Activated T-cell treated with anti-CD3 and anti-CD28 coated beads for 24 hours (primary cell): ENCODE measurements around the gene PNPLA7.

ENCODE experiments used
- DNase-seq: peaks from one replicate; pipeline ENCODE4 v3.0.0-alpha.2; 2020; ENCODE audit warnings: low read depth

Gene PNPLA7

GRCh38 chr9:137449931-137450538 is 100.2 kb downstream of the PNPLA7 start:
- no peak for DNase-seq

GRCh38 chr9:137449081-137449844 is 100.9 kb downstream of the PNPLA7 start:
- DNase-seq: no peak

GRCh38 chr9:137448602-137448962 is 101.6 kb downstream of the PNPLA7 start:
- DNase-seq: no peak

GRCh38 chr9:137447722-137448601 is 102.2 kb downstream of the PNPLA7 start:
- no peak for DNase-seq

GRCh38 chr9:137446851-137447471 is 103.2 kb downstream of the PNPLA7 start:
- no peak for DNase-seq

- no peak for DNase-seq
These were observed 104.2 kb downstream of the PNPLA7 start for GRCh38 chr9:137445930-137446431.

GRCh38 chr9:137445275-137445807 is 104.9 kb downstream of the PNPLA7 start:
- peak; percentile 77 for DNase-seq

- DNase-seq: no peak
These were observed 106.0 kb downstream of the PNPLA7 start for GRCh38 chr9:137444106-137444790.

- DNase-seq: no peak
These were observed 108.3 kb downstream of the PNPLA7 start for GRCh38 chr9:137441935-137442321.

- DNase-seq: no peak
These were observed 108.8 kb downstream of the PNPLA7 start, which contains the start of gene ENTPD8 for GRCh38 chr9:137441289-137441934. ENTPD8 (minus strand) TSS chr9:137441357; CDS start chr9:137438285, 3,072 bp downstream.

- no peak for DNase-seq
These were observed 111.0 kb downstream of the PNPLA7 start for GRCh38 chr9:137439158-137439714.

GRCh38 chr9:137438591-137439157 is 111.5 kb downstream of the PNPLA7 start:
- no peak for DNase-seq

GRCh38 chr9:137437691-137438590 is 112.3 kb downstream of the PNPLA7 start:
- no peak for DNase-seq

- no peak for DNase-seq
These were observed 113.2 kb downstream of the PNPLA7 start for GRCh38 chr9:137436761-137437600.

GRCh38 chr9:137435980-137436760 is 114.0 kb downstream of the PNPLA7 start:
- DNase-seq: no peak

- DNase-seq: no peak
These were observed 114.8 kb downstream of the PNPLA7 start for GRCh38 chr9:137435381-137435891.
